NCI-H1105 treated with DMSO at 0.1 percent for 48 hours (cell line): Measurements from ENCODE around the gene KCP.

Experiments
- DNase-seq: peaks from one replicate; lab custom pipeline; 2025; lab: John Stamatoyannopoulos, UW

The KCP gene

GRCh38 chr7:128827971-128828711 lies 82.4 kb downstream of the KCP start:
- no peak for DNase-seq

GRCh38 chr7:128827248-128827958 lies 83.1 kb downstream of the KCP start:
- DNase-seq: no peak

GRCh38 chr7:128826916-128827247 lies 83.6 kb downstream of the KCP start:
- DNase-seq: no peak
